HG02610 (cell line): ENCODE measurements around the gene C10orf90.

Experiments
- ATAC-seq: cut with Tn5 transposase; IDR thresholded peaks from one replicate; pipeline ENCODE4 v1.9.1; 2021; ENCODE audit warnings: mild to moderate bottlenecking, moderate library complexity; ENCODE audit not compliant: unreplicated experiment

C10orf90 gene

GRCh38 chr10:126670056-126670894 lies at the start of gene C10orf90:
Gene C10orf90 (minus strand): TSS chr10:126670693. CDS start chr10:126670480, 213 bp downstream.
- ATAC-seq, result no peak

GRCh38 chr10:126716366-126716765 lies 45.9 kb upstream of the C10orf90 start:
- no peak for ATAC-seq

DNA sequence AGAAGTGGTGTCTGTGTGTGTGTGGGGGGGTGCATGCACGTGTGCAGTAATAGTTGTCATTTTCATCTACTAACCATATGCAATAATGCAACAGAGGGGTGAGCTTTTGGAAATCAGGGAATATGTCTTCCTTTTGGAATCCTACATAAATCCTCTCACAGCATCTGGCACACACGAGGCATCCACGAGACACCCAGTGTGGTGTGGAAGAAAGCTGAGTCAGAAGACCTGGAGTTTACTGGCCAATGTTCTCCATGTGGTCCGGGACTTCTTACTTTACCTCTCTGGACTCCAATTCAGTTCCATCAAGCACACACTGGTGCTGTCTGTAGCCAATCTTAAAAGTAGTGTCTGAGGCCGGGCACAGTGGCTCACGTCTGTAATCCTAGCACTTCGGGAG lies 43.1 kb upstream of the C10orf90 start:
- no peak for ATAC-seq

- no peak for ATAC-seq
These were observed 42.2 kb upstream of the C10orf90 start for GRCh38 chr10:126712681-126713080.

DNA sequence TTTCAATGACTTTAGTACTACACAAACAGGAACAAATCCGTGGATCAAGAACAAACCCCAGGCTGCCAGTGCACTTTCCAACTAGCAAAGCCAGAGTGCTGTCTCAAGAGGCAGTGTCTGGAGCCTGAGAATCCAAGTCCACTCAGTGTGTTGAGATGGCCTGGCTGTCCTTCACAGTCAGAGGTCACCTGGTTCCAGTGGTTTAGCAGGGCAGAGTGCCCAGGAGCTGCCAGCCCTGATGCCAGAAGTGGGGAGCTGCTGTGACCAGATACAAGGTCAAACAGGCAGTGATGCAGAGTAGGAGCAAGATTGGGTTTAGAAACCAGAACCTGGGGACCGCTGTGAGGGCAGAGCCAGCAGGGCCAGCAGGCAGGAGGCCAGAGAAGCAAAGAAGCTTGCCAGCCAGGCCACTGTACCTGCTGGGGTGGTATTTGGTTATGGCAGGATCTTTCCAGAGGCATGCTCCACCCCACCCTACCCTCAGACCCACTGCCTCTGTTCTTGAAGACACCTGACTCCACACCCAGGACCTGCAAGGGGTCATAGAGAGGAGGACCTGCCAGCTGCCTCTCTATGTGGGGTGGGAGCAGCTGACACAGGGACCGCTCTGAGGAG lies 35.6 kb upstream of the C10orf90 start:
- ATAC-seq, result no peak

DNA sequence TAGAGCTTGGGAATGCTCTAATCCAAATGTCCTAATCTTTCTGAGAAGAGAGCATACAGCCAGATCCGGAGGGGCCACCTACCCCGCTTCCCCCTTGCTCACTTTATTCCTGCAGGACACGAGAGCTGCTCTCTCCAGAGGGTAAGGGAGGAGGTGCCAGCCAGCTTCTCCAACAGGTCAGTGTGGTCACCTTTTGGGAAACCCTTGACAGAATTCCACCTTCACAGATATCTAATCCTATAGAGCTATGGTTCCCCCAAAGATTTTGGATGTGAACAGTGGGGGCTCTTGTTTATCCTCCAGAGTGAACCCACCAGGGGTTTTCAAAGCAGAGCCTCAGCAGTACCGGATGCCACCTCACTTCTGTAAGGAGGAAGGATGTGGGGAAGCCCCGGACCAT lies 34.6 kb upstream of the C10orf90 start:
- ATAC-seq, result no peak

DNA sequence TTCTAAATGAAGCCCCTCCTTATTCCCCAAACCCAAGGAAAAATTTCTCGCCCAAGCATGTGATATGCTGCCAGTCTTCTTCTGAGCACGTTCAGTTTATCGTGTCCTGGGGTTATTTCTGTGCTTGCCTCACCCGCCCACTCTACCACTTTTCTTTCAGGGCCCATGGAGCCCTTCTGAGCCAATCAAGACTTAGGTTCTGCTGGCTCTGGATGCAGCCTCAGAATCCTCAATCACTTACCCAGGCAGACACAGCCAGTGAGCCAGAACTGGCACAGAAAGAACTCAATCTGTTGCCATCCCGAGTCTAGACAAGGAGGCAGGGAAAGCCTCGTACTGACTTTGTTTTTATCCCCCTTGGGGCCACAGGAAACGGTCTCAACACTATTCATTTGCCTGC lies 34.2 kb upstream of the C10orf90 start:
- ATAC-seq, result no peak

- ATAC-seq, result no peak
These were observed 31.7 kb upstream of the C10orf90 start for GRCh38 chr10:126702181-126702580.

- ATAC-seq, result no peak
These were observed 31.0 kb upstream of the C10orf90 start for GRCh38 chr10:126701526-126701925.

- no peak for ATAC-seq
These were observed 26.2 kb upstream of the C10orf90 start for GRCh38 chr10:126696684-126697083.

GRCh38 chr10:126691456-126691855 lies 21.0 kb upstream of the C10orf90 start:
- no peak for ATAC-seq

GRCh38 chr10:126690534-126690933 lies 20.0 kb upstream of the C10orf90 start:
- ATAC-seq, result no peak

DNA sequence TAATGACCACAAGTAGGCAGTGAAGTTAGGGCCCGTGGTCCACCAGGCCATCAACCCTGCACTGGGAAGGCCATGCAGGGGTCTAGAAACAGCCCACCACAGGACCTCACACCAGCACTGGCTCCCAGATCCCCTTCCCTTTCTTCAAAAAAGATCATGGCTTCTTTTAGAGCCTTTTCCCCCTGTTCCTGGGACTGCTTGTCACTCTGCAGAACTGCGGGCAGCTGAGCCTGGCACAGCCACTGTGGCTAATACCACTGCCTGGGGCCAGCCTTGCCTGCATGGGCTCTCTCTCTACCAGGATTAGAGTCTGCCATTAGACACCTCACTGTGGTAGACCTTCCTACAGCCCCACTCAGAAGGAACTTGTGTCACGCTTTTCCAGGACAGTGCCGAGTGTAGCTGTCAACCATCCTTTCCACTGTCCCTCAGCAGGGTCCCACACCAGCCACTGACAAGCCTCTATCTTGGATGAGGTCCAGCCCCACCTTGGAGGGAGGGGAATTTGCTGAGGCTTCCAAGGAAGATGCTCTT lies 19.0 kb upstream of the C10orf90 start:
- no peak for ATAC-seq

- no peak for ATAC-seq
These were observed 16.7 kb upstream of the C10orf90 start for GRCh38 chr10:126687121-126687606.

- no peak for ATAC-seq
These were observed 16.2 kb upstream of the C10orf90 start for GRCh38 chr10:126686719-126687118.

- no peak for ATAC-seq
These were observed 15.8 kb upstream of the C10orf90 start for GRCh38 chr10:126686268-126686667.

DNA sequence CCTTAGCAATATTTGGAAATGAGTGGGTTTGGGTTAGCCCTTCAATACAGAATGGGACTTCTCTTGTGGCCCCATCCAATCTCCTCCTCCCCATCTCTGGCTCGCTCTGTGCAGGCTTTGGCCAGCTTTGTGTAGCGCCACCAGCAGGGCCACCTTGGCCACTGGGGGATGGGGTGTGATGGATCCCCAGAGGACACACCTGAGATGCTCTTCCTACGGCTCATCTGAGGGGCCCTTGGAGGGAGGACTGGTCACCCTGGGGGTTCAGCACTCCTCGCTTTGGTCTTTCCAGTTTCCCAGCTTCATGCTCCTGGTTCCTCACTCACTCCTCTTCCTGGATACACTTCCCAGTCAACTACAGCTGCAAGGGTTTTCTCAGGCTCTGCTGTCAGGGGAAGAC lies 15.3 kb upstream of the C10orf90 start:
- no peak for ATAC-seq

DNA sequence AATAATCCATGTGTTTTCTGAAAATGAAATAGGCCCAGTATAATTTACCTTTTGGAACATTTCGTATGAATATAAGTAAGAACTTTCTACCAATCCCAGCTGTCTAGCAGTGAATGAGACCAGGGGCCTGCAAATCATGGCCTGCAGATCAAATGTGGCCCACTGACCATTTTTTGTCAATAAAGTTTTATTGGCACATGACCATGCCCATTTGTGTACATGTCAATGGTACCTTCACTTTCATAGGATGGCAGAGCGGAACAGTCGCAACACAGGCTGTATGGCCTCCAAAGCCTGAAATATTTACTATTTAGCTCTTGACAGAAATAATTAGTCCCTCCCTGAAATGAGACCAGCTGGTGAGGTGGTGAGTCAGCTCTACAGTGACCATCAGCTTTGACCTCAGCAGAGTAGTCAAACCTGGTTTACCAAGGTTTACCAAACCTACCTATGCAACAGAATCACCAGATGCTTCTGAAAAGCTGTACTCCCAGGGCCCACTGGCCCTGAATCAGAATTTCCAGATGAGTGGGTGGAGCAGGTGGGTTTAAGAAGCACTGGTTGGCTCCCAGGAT lies 13.8 kb upstream of the C10orf90 start:
- no peak for ATAC-seq

DNA sequence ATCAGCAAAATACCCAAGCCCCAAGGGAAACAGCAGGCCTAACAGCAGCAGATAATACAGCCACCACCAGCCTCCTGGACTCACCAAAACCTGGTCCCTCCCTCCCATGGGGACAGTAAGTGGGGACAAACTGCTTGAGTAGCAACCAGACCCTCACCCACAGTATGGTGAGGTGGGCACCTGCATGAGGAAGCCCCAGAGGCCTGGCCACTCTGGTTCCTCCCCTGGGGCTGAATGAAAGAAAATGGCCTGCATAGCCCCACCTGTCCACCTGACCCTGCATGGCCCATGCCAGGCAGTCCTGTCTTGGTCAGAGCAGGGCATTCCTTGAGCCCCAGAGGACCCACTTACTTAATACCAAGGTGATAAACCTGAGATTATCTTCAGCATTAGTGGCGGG lies 13.0 kb upstream of the C10orf90 start:
- no peak for ATAC-seq

GRCh38 chr10:126675656-126676438 lies 5.4 kb upstream of the C10orf90 start:
- no peak for ATAC-seq
